ENCODE data around the gene SLC29A1. TPM values are rescaled to one million over a fixed set of nuclear protein-coding genes. Genes with fewer than 3 reads are reported as not detected.

SLC29A1 gene
- total RNA-seq, 1 donor from 2014 or later, result 142 TPM

- H3K27me3 Mint-ChIP-seq (ENCODE audit: unreplicated experiment), result peaks cover 2% of the 10 kb centered on the region
- H3K9me3 Mint-ChIP-seq (ENCODE audit: unreplicated experiment), result no peaks in the 10 kb centered on the region
- H3K27ac Mint-ChIP-seq (ENCODE audit: unreplicated experiment), result no peak overlapping the region
- H3K4me1 Mint-ChIP-seq (ENCODE audit: unreplicated experiment), result peaks cover 57% of the 10 kb centered on the region
- no peaks in the 10 kb centered on the region for H3K36me3 Mint-ChIP-seq (ENCODE audit: low read depth, unreplicated experiment)
- H3K4me3 Mint-ChIP-seq (ENCODE audit: unreplicated experiment), result no peak overlapping the region
- no peak for TF ChIP-seq CTCF (IDR thresholded peaks at IDR 0.05; ENCODE audit: unreplicated experiment)
- DNase-seq (ENCODE audit: low spot score), result no peak
Observed at GRCh38 chr6:44221961-44222335, 1.4 kb upstream of the SLC29A1 start.

GRCh38 chr6:44222486-44223318 is 693 bp upstream of the SLC29A1 start:
- DNase-seq (ENCODE audit: low spot score), result no peak
- TF ChIP-seq CTCF (IDR thresholded peaks at IDR 0.05; ENCODE audit: unreplicated experiment), result no peak
- Mint-ChIP-seq H3K27me3 (ENCODE audit: unreplicated experiment) (peaks cover 2% of the 10 kb centered on the region), H3K9me3 (ENCODE audit: unreplicated experiment) (no peaks in the 10 kb centered on the region), H3K4me1 (ENCODE audit: unreplicated experiment) (peaks cover 54% of the 10 kb centered on the region), H3K27ac (ENCODE audit: unreplicated experiment) (no peak overlapping the region), H3K36me3 (ENCODE audit: low read depth, unreplicated experiment) (peaks cover 3% of the 10 kb centered on the region), H3K4me3 (ENCODE audit: unreplicated experiment) (peak overlapping the region; percentile 89)

- no peak for TF ChIP-seq CTCF (IDR thresholded peaks at IDR 0.05; ENCODE audit: unreplicated experiment)
- Mint-ChIP-seq H3K36me3 (ENCODE audit: low read depth, unreplicated experiment) (peaks cover 14% of the 10 kb centered on the region), H3K4me1 (ENCODE audit: unreplicated experiment) (peaks cover 48% of the 10 kb centered on the region), H3K4me3 (ENCODE audit: unreplicated experiment) (peak overlapping the region; percentile 89), H3K27ac (ENCODE audit: unreplicated experiment) (peak overlapping the region; percentile 26), H3K9me3 (ENCODE audit: unreplicated experiment) (no peaks in the 10 kb centered on the region), H3K27me3 (ENCODE audit: unreplicated experiment) (peaks cover 2% of the 10 kb centered on the region)
- DNase-seq (ENCODE audit: low spot score), result no peak
Observed at GRCh38 chr6:44224029-44224964, 902 bp downstream of the SLC29A1 start.

GRCh38 chr6:44224965-44225305 is 1.5 kb downstream of the SLC29A1 start:
- Mint-ChIP-seq H3K4me3 (ENCODE audit: unreplicated experiment) (peak overlapping the region; percentile 89), H3K27ac (ENCODE audit: unreplicated experiment) (no peak overlapping the region), H3K9me3 (ENCODE audit: unreplicated experiment) (no peaks in the 10 kb centered on the region), H3K4me1 (ENCODE audit: unreplicated experiment) (peaks cover 46% of the 10 kb centered on the region), H3K36me3 (ENCODE audit: low read depth, unreplicated experiment) (peaks cover 17% of the 10 kb centered on the region), H3K27me3 (ENCODE audit: unreplicated experiment) (peaks cover 2% of the 10 kb centered on the region)
- TF ChIP-seq CTCF (IDR thresholded peaks at IDR 0.05; ENCODE audit: unreplicated experiment), result no peak
- no peak for DNase-seq (ENCODE audit: low spot score)
